GM12875 (cell line): ENCODE results near the gene POC1A.
"Not testable (repeated sequence)": the region's sequence is repeated elsewhere in the genome, so short reads cannot be mapped to it uniquely, and the experiment has no call there.

Experiments used
- H3K4me3 ChIP-seq: one replicate; pipeline ENCODE4 v1.5.1; 2011; ENCODE audit warnings: low read depth, low read length, control low read depth
- CTCF ChIP-seq: IDR thresholded peaks from 2 replicates; pipeline ENCODE4 v1.5.1; 2011; ENCODE audit warnings: low read depth, mild to moderate bottlenecking, control low read depth, inconsistent platforms, low read length, moderate library complexity, borderline replicate concordance; ENCODE audit not compliant: insufficient read depth

Gene POC1A

DNA sequence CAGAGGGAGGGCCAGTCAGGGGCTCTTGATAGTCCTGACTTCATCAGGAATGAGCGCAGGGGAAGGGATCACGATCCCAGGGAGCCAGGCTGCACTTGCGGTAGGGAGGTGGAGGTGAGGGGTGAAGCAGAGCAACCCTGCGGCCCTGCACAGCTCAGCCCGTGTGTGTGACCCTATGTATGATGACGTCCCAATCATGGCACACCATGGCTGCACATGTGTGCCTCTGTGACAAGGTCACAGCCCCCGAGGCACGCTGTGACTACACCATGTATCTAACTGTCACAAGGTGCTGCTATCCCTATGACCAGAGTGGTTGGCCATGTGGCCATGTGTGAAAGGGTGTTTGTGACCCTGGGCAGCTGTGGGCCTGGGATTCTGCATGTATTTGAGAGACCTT lies 30.5 kb upstream of the POC1A start:
- TF ChIP-seq CTCF, result no peak
- H3K4me3 ChIP-seq, result no peak overlapping the region

- H3K4me3 ChIP-seq, result no peak overlapping the region
- TF ChIP-seq CTCF, result no peak
These were observed 29.7 kb upstream of the POC1A start for GRCh38 chr3:52183786-52184445.

DNA sequence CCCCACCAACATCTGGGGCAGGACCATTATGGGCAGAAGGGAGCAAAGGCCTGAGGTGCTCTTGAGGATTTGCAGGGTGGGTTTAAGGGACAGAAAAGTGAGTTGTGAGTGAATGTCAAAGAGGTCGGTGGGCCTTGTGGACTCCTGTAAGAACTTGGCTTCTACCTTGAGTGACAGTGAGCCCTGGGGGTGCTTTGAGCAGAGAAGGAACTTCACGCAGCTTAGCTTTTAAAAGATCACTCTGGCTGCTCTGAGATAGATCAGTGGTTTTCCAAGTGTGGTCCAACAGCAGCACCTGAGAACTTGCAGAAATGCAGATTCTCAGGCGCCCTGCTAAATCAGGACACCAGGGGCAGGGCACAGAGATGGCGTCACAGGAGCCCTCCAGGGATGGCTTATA lies 28.5 kb upstream of the POC1A start:
- TF ChIP-seq CTCF, result no peak
- no peak overlapping the region for H3K4me3 ChIP-seq

DNA sequence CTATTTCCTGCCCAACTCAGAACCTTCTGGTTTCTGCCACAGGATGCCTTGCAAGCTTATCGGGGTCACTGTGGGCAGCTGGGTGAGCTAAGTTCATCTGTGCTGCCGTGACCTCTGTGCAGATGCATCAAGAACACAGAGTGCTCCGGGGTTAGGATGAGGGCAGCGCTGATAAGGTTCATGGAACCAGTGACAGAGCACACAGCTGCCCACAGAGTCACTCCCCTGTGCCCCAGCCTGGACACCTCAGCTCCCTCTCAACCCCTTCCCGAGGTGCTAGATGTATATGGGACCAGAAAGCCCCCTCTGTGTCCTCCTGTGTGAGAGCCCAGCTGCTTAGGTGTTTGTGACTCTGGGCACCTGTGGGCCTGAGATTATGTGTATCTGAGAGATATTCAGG lies 28.0 kb upstream of the POC1A start:
- no peak for TF ChIP-seq CTCF
- no peak overlapping the region for H3K4me3 ChIP-seq

DNA sequence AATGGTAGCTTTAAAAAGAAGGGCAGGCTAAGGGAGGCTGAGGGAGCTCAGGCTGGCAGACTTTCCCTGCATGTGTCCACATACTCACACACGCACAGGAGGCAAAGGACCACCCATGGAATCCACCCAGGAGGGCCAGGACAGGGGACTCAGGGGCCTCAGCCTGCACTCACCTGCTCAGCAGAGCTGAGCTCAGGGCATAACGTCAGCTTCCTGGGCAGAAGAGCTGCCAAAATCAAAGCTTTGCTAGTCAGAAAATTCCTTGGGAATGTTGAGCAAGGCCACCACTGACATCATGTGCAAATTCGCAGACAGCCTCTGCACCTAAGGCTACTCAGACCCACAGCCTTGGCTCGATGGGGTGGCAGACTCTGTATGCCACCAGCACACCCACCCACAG lies 27.3 kb upstream of the POC1A start:
- no peak for TF ChIP-seq CTCF
- no peak overlapping the region for H3K4me3 ChIP-seq

DNA sequence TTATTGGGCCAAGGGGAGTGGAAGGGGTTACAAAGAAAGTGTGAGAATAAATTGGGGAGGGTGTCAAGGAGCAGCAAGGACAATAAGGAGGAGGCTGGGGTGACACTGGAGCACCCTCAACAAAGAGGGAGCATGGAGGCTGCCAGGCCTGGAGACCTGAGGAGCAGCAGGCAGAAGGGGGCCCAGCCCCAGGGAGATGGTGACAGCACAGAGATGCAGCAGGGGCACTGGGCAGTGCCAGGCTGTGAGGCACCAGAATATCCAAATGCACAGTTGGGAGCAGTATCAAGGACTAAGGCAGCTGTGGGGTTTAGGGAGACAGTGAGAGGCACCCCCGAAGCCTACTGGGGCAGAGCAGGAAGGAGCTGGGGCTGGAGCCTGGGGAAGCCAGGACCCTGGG lies 24.3 kb upstream of the POC1A start:
- no peak overlapping the region for H3K4me3 ChIP-seq
- TF ChIP-seq CTCF, result no peak

DNA sequence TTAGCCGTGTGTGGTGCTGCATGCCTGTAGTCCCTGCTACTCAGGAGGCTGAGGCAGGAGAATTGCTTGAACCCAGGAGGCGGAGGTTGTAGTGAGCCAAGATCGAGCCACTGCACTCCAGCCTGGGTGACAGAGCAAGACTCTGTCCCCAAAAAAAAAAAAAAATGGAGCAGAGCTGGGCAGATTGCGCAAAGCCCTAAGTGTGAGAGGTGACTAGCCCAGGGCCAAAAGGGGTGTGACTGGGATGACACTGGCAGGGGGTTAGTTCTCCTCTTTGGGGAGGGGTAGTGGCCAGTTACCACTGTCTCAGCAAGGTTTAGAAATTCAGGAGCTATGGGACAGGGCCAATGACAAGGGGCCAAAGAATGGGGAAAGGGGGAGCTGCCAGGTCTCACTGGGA lies 23.9 kb upstream of the POC1A start:
- not testable (repeated sequence) for H3K4me3 ChIP-seq

DNA sequence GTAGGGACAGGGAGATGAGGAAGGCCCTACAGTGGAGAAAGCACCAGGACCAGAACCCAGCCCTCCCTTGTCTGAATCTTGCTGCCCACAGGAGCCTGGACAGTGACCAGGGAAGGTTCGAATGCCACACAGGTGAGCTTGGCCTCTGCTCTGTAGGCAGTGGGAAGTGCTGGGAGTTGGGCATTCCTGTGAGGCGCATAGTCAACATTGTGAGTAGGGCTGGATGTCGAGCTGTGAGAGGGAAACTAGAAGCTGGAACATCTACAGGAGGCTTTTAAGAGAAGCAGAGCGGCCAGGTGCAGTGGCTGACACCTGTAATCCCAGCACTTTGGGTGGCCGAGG lies 23.4 kb upstream of the POC1A start:
- H3K4me3 ChIP-seq, result no peak overlapping the region
- TF ChIP-seq CTCF, result no peak
